Osteocyte (in vitro differentiated cells): Measurements from ENCODE around the gene SLC26A1. TPM values are rescaled to one million over a fixed set of nuclear protein-coding genes. Genes with fewer than 3 reads are reported as not detected.
A peak's percentile ranks its signal among the peaks of the same experiment; 100 is the strongest.

Source experiments
- DNase-seq: peaks from one replicate; pipeline ENCODE4 v3.0.0; 2021; ENCODE audit warnings: mixed read lengths; ENCODE audit not compliant: unreplicated experiment; ENCODE audit errors: extremely low spot score
- H3K27ac Mint-ChIP-seq: one replicate; pipeline ENCODE4 v1.8.0; 2021; ENCODE audit warnings: mild to moderate bottlenecking, mixed read lengths; ENCODE audit not compliant: unreplicated experiment
- H3K27me3 Mint-ChIP-seq: one replicate; pipeline ENCODE4 v1.8.0; 2021; ENCODE audit warnings: mixed read lengths; ENCODE audit not compliant: unreplicated experiment
- H3K36me3 Mint-ChIP-seq: one replicate; pipeline ENCODE4 v1.8.0; 2021; ENCODE audit warnings: mixed read lengths; ENCODE audit not compliant: unreplicated experiment
- H3K4me1 Mint-ChIP-seq: one replicate; pipeline ENCODE4 v1.8.0; 2021; ENCODE audit warnings: mixed read lengths; ENCODE audit not compliant: unreplicated experiment
- H3K4me3 Mint-ChIP-seq: one replicate; pipeline ENCODE4 v1.8.0; 2021; ENCODE audit warnings: mild to moderate bottlenecking, moderate library complexity, mixed read lengths; ENCODE audit not compliant: unreplicated experiment
- H3K9me3 Mint-ChIP-seq: one replicate; pipeline ENCODE4 v1.8.0; 2021; ENCODE audit warnings: mixed read lengths; ENCODE audit not compliant: unreplicated experiment
- total RNA-seq: library from RNA; stranded (reverse); gene quantifications from 2 replicates; pipeline ENCODE4 v1.2.1, GENCODE V29; 2021
- TF ChIP-seq, protein P1 (sequence below): fragments of 200-600 bp; sonication (generic); IDR thresholded peaks from 2 replicates; pipeline ENCODE4 v1.5.0; 2021; ENCODE audit warnings: antibody characterized with exemption, mild to moderate bottlenecking, moderate library complexity

Gene SLC26A1
- total RNA-seq, 1 donor from 2014 or later: 0.83 TPM

DNA sequence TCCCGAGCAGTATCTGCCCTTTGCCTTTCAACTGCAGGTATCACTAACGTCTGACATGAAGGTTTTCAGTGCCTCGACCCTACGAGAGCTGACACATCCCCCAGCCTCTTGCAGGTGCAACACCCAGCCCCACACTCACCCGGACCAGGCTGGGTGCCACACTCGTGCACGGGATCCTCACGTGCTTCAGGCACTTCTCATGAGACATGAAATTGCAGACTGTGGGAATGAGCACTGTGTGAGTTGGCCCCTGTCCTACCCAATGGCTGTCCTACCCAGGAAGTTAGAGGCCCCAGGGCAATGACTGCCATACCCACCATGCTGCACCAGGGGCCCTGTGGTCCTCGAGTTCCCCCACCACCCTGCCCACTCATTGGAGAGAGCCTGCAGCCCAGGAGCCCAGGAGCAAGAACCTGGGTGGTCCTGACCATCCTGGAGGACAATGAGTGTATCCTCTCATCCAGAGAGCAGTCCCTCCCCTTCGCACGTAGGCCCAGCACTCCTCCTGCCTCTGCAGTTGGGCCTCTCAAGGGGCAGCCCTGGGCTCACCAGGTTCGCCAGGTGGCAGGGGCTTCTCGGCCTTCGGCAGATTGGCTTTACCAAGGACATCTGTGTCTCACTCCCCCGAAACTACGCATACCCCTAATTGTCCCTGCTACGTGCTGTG is 22.2 kb downstream of the SLC26A1 start:
- Mint-ChIP-seq H3K27ac (no peak overlapping the region), H3K4me1 (peaks cover 7% of the 10 kb centered on the region), H3K27me3 (no peaks in the 10 kb centered on the region), H3K9me3 (no peaks in the 10 kb centered on the region), H3K36me3 (no peaks in the 10 kb centered on the region), H3K4me3 (peak overlapping the region; percentile 40)
- DNase-seq: no peak
- TF ChIP-seq, protein P1, sequence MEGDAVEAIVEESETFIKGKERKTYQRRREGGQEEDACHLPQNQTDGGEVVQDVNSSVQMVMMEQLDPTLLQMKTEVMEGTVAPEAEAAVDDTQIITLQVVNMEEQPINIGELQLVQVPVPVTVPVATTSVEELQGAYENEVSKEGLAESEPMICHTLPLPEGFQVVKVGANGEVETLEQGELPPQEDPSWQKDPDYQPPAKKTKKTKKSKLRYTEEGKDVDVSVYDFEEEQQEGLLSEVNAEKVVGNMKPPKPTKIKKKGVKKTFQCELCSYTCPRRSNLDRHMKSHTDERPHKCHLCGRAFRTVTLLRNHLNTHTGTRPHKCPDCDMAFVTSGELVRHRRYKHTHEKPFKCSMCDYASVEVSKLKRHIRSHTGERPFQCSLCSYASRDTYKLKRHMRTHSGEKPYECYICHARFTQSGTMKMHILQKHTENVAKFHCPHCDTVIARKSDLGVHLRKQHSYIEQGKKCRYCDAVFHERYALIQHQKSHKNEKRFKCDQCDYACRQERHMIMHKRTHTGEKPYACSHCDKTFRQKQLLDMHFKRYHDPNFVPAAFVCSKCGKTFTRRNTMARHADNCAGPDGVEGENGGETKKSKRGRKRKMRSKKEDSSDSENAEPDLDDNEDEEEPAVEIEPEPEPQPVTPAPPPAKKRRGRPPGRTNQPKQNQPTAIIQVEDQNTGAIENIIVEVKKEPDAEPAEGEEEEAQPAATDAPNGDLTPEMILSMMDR: no peak

DNA sequence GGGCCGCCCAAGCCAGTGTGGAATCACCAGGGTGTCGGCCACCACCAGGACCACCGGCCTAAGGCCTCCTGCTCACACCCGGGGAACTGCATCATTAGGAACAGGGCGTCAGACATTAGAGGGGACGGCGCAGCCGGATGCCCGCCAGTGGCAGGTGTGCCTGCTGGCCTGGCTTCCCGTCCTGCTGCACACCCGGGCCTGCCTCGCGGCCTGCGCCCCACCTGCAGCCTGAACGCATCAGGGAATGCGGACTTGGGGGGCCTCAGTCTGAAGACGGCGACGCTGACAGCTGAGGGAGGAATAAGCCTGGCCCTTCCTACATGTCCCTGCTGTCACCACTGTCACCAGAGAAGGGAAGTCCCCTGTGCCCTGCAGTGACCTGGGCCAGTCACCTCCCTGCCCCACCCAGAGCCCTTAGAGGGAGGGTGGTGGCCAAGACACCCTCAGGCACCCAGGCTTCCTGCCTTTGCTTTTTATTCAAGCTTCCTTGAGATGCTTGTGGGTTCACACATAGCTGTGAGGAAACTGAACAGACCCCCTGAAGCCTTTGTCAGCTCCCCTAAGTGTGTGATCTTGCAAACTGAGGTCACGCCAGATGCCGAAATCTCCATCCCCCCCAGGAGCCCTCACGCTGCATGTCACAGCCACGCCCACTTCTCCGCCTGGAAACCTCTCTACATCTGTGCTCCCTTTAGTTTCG is 23.0 kb downstream of the SLC26A1 start:
- no peak for DNase-seq
- Mint-ChIP-seq H3K36me3 (no peaks in the 10 kb centered on the region), H3K27ac (no peak overlapping the region), H3K9me3 (no peaks in the 10 kb centered on the region), H3K4me3 (no peak overlapping the region), H3K27me3 (no peaks in the 10 kb centered on the region), H3K4me1 (peaks cover 7% of the 10 kb centered on the region)
- TF ChIP-seq, protein P1: no peak

DNA sequence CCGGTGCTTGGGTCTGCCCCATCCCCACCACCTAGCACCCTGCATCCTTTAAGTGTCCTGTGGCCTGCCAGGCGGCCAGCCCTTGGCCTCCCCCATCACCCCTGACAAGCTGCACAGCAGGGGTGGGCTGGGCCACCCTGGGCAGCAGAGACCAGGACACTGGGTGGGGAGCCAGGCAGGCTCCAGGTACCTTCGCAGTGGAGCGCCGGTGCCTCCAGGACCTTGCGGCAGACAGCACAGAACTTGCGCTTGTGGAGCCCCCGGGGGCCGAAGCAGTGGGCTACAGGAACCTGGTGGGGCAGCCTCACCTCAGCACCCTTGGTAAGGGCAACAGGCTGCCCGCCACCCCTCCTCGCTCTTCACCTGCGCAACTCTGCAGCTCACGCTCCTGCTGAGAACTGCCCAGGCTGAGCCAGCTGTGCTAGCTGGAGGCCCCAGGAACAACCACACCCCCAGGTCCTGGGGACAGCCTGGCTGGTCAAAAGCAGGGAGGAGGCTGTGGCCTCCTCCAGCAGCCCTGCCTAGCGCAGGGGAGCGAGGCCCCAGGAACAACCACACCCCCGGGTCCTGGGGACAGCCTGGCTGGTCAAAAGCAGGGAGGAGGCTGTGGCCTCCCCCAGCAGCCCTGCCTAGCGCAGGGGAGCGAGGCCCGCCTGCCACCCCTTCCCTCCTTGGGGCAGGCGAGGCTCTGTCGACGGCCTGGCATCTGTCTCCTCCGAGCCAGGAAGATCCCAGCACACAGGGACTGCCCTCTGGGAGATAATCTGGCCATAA is 24.4 kb downstream of the SLC26A1 start:
- TF ChIP-seq, protein P1: no peak
- Mint-ChIP-seq H3K4me3 (no peak overlapping the region), H3K4me1 (peaks cover 7% of the 10 kb centered on the region), H3K9me3 (no peaks in the 10 kb centered on the region), H3K27me3 (no peaks in the 10 kb centered on the region), H3K36me3 (no peaks in the 10 kb centered on the region), H3K27ac (no peak overlapping the region)
- no peak for DNase-seq

DNA sequence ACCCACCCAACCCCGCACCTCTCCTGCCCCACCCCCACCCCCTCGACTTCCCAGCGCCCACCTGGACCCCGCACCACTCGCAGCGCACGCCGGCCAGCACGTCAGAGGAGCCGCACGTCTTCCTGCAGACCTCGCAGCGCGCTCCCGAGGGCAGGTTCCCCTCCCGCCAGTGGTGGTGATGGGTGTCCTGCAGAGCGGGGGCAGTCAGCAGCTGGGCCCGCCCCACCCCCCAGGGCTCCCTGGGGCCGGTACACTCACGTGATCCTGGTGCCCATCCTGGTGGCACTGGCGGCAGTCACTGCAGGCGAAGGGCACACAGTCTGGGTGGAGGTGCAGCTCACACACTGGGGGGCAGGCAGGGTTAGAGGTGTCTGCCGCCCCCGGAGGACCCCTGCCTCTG is 25.0 kb downstream of the SLC26A1 start:
- Mint-ChIP-seq H3K4me3 (no peak overlapping the region), H3K9me3 (no peaks in the 10 kb centered on the region), H3K4me1 (peaks cover 7% of the 10 kb centered on the region), H3K27me3 (no peaks in the 10 kb centered on the region), H3K27ac (no peak overlapping the region), H3K36me3 (no peaks in the 10 kb centered on the region)
- no peak for DNase-seq
- TF ChIP-seq, protein P1: no peak
